GM12864 (cell line): ENCODE results near the gene MYH9.
A peak's percentile ranks its signal among the peaks of the same experiment; 100 is the strongest.

ENCODE experiments used
- DNase-seq: peaks from one replicate; pipeline ENCODE4 v3.0.0-alpha.2; 2011; ENCODE audit warnings: low read depth
- H3K4me3 ChIP-seq: 2 replicates; pipeline ENCODE4 v1.5.1; 2011; ENCODE audit warnings: mild to moderate bottlenecking, low read depth, low read length, control low read depth
- CTCF ChIP-seq: IDR thresholded peaks from 2 replicates; pipeline ENCODE4 v1.5.1; 2011; ENCODE audit warnings: low read depth, mild to moderate bottlenecking, moderate library complexity, low read length, control low read depth, inconsistent platforms; ENCODE audit errors: missing control alignments

MYH9 gene

GRCh38 chr22:36239150-36239400 lies 148.7 kb downstream of the MYH9 start:
- DNase-seq, result no peak
- TF ChIP-seq CTCF, result no peak
- H3K4me3 ChIP-seq, result peak overlapping the region; percentile 77

- peak overlapping the region; percentile 77 for H3K4me3 ChIP-seq
- TF ChIP-seq CTCF, result no peak
- DNase-seq, result no peak
Observed at GRCh38 chr22:36238373-36239149, 149.2 kb downstream of the MYH9 start.

- no peak for DNase-seq
- no peak for TF ChIP-seq CTCF
- H3K4me3 ChIP-seq, result peak overlapping the region; percentile 77
Observed at GRCh38 chr22:36237462-36238372, 150.1 kb downstream of the MYH9 start.

- TF ChIP-seq CTCF, result no peak
- peak overlapping the region; percentile 77; the same call in 1 of the 2 replicates for H3K4me3 ChIP-seq
- no peak for DNase-seq
Observed at GRCh38 chr22:36236388-36237319, 151.1 kb downstream of the MYH9 start.

GRCh38 chr22:36235585-36235984 lies 152.2 kb downstream of the MYH9 start:
- no peak for TF ChIP-seq CTCF
- no peak for DNase-seq
- no peak overlapping the region for H3K4me3 ChIP-seq

GRCh38 chr22:36234919-36235318 lies 152.8 kb downstream of the MYH9 start:
- no peak overlapping the region for H3K4me3 ChIP-seq

More at GRCh38 chr22:36234919-36235318, 152.8 kb downstream of the MYH9 start:
- no peak for TF ChIP-seq CTCF
- no peak for DNase-seq
